Medulla oblongata (tissue), 1 donor: Measurements from ENCODE around the gene AP1S1.
"Not testable (repeated sequence)": the region's sequence is repeated elsewhere in the genome, so short reads cannot be mapped to it uniquely, and the experiment has no call there.

Source experiments
- DNase-seq: peaks from one replicate; pipeline ENCODE4 v3.0.0-alpha.2; 2015; ENCODE audit errors: extremely low spot score

AP1S1 gene

GRCh38 chr7:101200862-101201599 is 46.8 kb downstream of the AP1S1 start, which contains the start of gene MOGAT3:
TSS of gene MOGAT3 (minus strand) at chr7:101201036. CDS start at chr7:101200854, 182 bp downstream.
- no peak for DNase-seq

- DNase-seq: no peak
Measured at GRCh38 chr7:101201695-101202602, 47.7 kb downstream of the AP1S1 start.

- DNase-seq: no peak
Measured at GRCh38 chr7:101202603-101202918, 48.3 kb downstream of the AP1S1 start.

- DNase-seq: not testable (repeated sequence)
Measured at GRCh38 chr7:101203740-101204738, 49.8 kb downstream of the AP1S1 start.

- no peak for DNase-seq
Measured at GRCh38 chr7:101205901-101206664, 51.8 kb downstream of the AP1S1 start.

GRCh38 chr7:101206665-101207042 is 52.4 kb downstream of the AP1S1 start:
- no peak for DNase-seq

GRCh38 chr7:101207459-101207858 is 53.2 kb downstream of the AP1S1 start:
- DNase-seq: no peak

GRCh38 chr7:101208794-101209193 is 54.5 kb downstream of the AP1S1 start:
- DNase-seq: no peak

- no peak for DNase-seq
Measured at GRCh38 chr7:101210143-101210542, 55.9 kb downstream of the AP1S1 start.
